Anterior cingulate cortex (tissue), 58 donors: ENCODE data around the gene LRIT3.

Experiments
- DNase-seq, 58 donors: peaks; one replicate each; lab custom pipeline; 2025; lab: John Stamatoyannopoulos, UW

The LRIT3 gene

GRCh38 chr4:109847896-109848442 lies at the start of gene LRIT3:
LRIT3 (plus strand) TSS chr4:109848107; CDS start chr4:109848202, 95 bp downstream.
- DNase-seq, result no peak

GRCh38 chr4:109798866-109799265 lies 49.0 kb upstream of the LRIT3 start:
- no peak for DNase-seq

GRCh38 chr4:109801099-109801789 lies 46.7 kb upstream of the LRIT3 start:
- DNase-seq, result no peak

GRCh38 chr4:109801895-109802319 lies 46.0 kb upstream of the LRIT3 start, which contains the start of gene CFI:
CFI (minus strand) TSS chr4:109801999; CDS start chr4:109801971, 28 bp downstream.
- DNase-seq, result no peak

- DNase-seq, result peak in 4 of 58 donors; percentile 0 to 2 (median 0)
Observed at GRCh38 chr4:109803924-109804571, 43.9 kb upstream of the LRIT3 start.

- DNase-seq, result no peak
Observed at GRCh38 chr4:109809655-109810054, 38.3 kb upstream of the LRIT3 start.

- DNase-seq, result no peak
Observed at GRCh38 chr4:109810552-109811387, 37.1 kb upstream of the LRIT3 start.

GRCh38 chr4:109811707-109812106 lies 36.2 kb upstream of the LRIT3 start:
- DNase-seq, result no peak

- peak; percentile 20 to 92 (median 82) for DNase-seq
Observed at GRCh38 chr4:109815151-109816081, 32.5 kb upstream of the LRIT3 start, which contains the start of gene GAR1. GAR1 (plus strand) TSS chr4:109815762; CDS start chr4:109816165, 403 bp downstream.

- DNase-seq, result peak in 5 of 58 donors; percentile 1 to 24 (median 16)
Observed at GRCh38 chr4:109816082-109816442, 31.8 kb upstream of the LRIT3 start.

- no peak for DNase-seq
Observed at GRCh38 chr4:109816894-109817293, 31.0 kb upstream of the LRIT3 start.

GRCh38 chr4:109818268-109818667 lies 29.6 kb upstream of the LRIT3 start:
- DNase-seq, result no peak

GRCh38 chr4:109820563-109820962 lies 27.3 kb upstream of the LRIT3 start:
- peak in 22 of 58 donors; percentile 1 to 31 (median 10) for DNase-seq

- no peak for DNase-seq
Observed at GRCh38 chr4:109821185-109821584, 26.7 kb upstream of the LRIT3 start.

- DNase-seq, result no peak
Observed at GRCh38 chr4:109826719-109827118, 21.2 kb upstream of the LRIT3 start.

GRCh38 chr4:109827672-109828071 lies 20.2 kb upstream of the LRIT3 start, which contains the start of gene RRH:
RRH (plus strand) TSS chr4:109827972; CDS start chr4:109828028, 56 bp downstream.
- DNase-seq, result no peak

GRCh38 chr4:109833756-109834155 lies 14.2 kb upstream of the LRIT3 start:
- DNase-seq, result no peak

GRCh38 chr4:109836985-109837384 lies 10.9 kb upstream of the LRIT3 start:
- no peak for DNase-seq

GRCh38 chr4:109846395-109847098 lies 1.4 kb upstream of the LRIT3 start:
- no peak for DNase-seq
